Tibial nerve (tissue), 4 donors: ENCODE data around the gene GRXCR1. TPM values are rescaled to one million over a fixed set of nuclear protein-coding genes. Genes with fewer than 3 reads are reported as not detected.

Experiments used
- DNase-seq, 2 donors: peaks; one replicate each; pipeline ENCODE4 v3.0.0-alpha.2; 2019; ENCODE audit warnings: low spot score in 2 of 2
- H3K27ac ChIP-seq, 4 donors: fragments of 200-600 bp; sonication (generic) in 3 of 4; one replicate each; pipeline ENCODE4 v1.5.1; 2017 to 2019; ENCODE audit warnings: mild to moderate bottlenecking in 1 of 4
- H3K27me3 ChIP-seq, 2 donors: fragments of 200-600 bp; sonication (generic) in 1 of 2; one replicate each; pipeline versions ENCODE4 v1.5.1 to v1.6.0; 2017 to 2019
- H3K36me3 ChIP-seq, 3 donors: fragments of 200-600 bp; sonication (generic); one replicate each; pipeline ENCODE4 v1.5.1; 2018 to 2019
- H3K4me1 ChIP-seq, 4 donors: fragments of 200-600 bp; sonication (generic) in 3 of 4; one replicate each; pipeline ENCODE4 v1.5.1; 2017 to 2019
- H3K4me3 ChIP-seq, 4 donors: fragments of 200-600 bp; sonication (generic) in 3 of 4; one replicate each; pipeline ENCODE4 v1.5.1; 2017 to 2019; ENCODE audit warnings: mild to moderate bottlenecking in 1 of 4, moderate library complexity in 1 of 4
- H3K9me3 ChIP-seq, 4 donors: fragments of 200-600 bp; sonication (generic) in 3 of 4; one replicate each; pipeline ENCODE4 v1.5.1; 2017 to 2019
- CTCF ChIP-seq, 5 experiments: fragments of 200-600 bp in 3 of 5; fragments of 450-650 bp in 2 of 5; sonication (generic) in 3 of 5; IDR thresholded peaks; one replicate each; pipeline ENCODE4 v1.5.1; 2016 to 2019; ENCODE audit warnings: antibody characterized with exemption in 5 of 5, mild to moderate bottlenecking in 3 of 5, moderate library complexity in 2 of 5
- EP300 ChIP-seq, 2 donors: sonication (generic); formaldehyde crosslinking; IDR thresholded peaks; one replicate each; pipeline ENCODE4 v1.6.1; 2017; ENCODE audit warnings: antibody characterized with exemption in 2 of 2, mild to moderate bottlenecking in 1 of 2
- POLR2A ChIP-seq, 2 donors: fragments of 450-650 bp; IDR thresholded peaks; one replicate each; pipeline ENCODE4 v1.6.1; 2017; ENCODE audit warnings: antibody characterized with exemption in 2 of 2, mild to moderate bottlenecking in 2 of 2, moderate library complexity in 2 of 2
- WGBS, 2 donors: methylation state at CpG; one replicate each; pipeline ENCODE4 v1.1.5; 2018; 5-methylcytosine and 5-hydroxymethylcytosine counted together
- total RNA-seq, 4 donors: library from RNA; depleted of rRNA; stranded (reverse); fragments of >200 nt; gene quantifications; one replicate each; pipeline ENCODE4 v1.1.0, GENCODE V29; 2016

GRXCR1 gene
- total RNA-seq, 4 donors from 2014 or later: not detected

GRCh38 chr4:42942216-42942615, 49.7 kb downstream of the GRXCR1 start:
- Histone ChIP-seq H3K9me3 (no peaks in the 10 kb centered on the region), H3K4me3 (no peak overlapping the region), H3K27ac (no peak overlapping the region), H3K4me1 (no peaks in the 10 kb centered on the region), H3K36me3 (no peaks in the 10 kb centered on the region), H3K27me3 (no peaks in the 10 kb centered on the region)
- WGBS, 2 donors: 79 to 80% methylated on average over 1 of the region's 1 CpG
- DNase-seq: no peak
- TF ChIP-seq CTCF (IDR thresholded peaks at IDR 0.05): no peak
- no peak for TF ChIP-seq EP300 (IDR thresholded peaks at IDR 0.05)
- no peak for TF ChIP-seq POLR2A (IDR thresholded peaks at IDR 0.05)

GRCh38 chr4:42945874-42946273, 53.4 kb downstream of the GRXCR1 start:
- H3K9me3 ChIP-seq: no peaks in the 10 kb centered on the region
- H3K27ac ChIP-seq: no peak overlapping the region
- no peak overlapping the region for H3K4me3 ChIP-seq
- TF ChIP-seq POLR2A (IDR thresholded peaks at IDR 0.05) (no peak), EP300 (IDR thresholded peaks at IDR 0.05) (no peak), CTCF (IDR thresholded peaks at IDR 0.05) (no peak)
- H3K4me1 ChIP-seq: no peaks in the 10 kb centered on the region
- H3K36me3 ChIP-seq: no peaks in the 10 kb centered on the region
- no peak for DNase-seq
- no peaks in the 10 kb centered on the region for H3K27me3 ChIP-seq
- WGBS, 2 donors: 79 to 86% methylated on average over 2 of the region's 2 CpGs

- TF ChIP-seq CTCF (IDR thresholded peaks at IDR 0.05) (no peak), POLR2A (IDR thresholded peaks at IDR 0.05) (no peak), EP300 (IDR thresholded peaks at IDR 0.05) (no peak)
- DNase-seq: no peak
- Histone ChIP-seq H3K9me3 (no peaks in the 10 kb centered on the region), H3K4me1 (no peaks in the 10 kb centered on the region), H3K27me3 (no peaks in the 10 kb centered on the region), H3K36me3 (no peaks in the 10 kb centered on the region), H3K4me3 (no peak overlapping the region), H3K27ac (no peak overlapping the region)
- 62 to 63% methylated on average over 1 of the region's 1 CpG for whole genome bisulfite sequencing, 2 donors
These were observed 60.8 kb downstream of the GRXCR1 start for GRCh38 chr4:42953321-42953720.

GRCh38 chr4:42954963-42955669, 62.6 kb downstream of the GRXCR1 start:
- Histone ChIP-seq H3K4me1 (no peaks in the 10 kb centered on the region), H3K4me3 (no peak overlapping the region), H3K27ac (no peak overlapping the region), H3K27me3 (no peaks in the 10 kb centered on the region), H3K9me3 (no peaks in the 10 kb centered on the region), H3K36me3 (no peaks in the 10 kb centered on the region)
- WGBS, 2 donors: 78 to 79% methylated on average over 10 of the region's 10 CpGs
- no peak for TF ChIP-seq CTCF (IDR thresholded peaks at IDR 0.05)
- no peak for TF ChIP-seq POLR2A (IDR thresholded peaks at IDR 0.05)
- TF ChIP-seq EP300 (IDR thresholded peaks at IDR 0.05): no peak
- no peak for DNase-seq

- TF ChIP-seq POLR2A (IDR thresholded peaks at IDR 0.05) (no peak), CTCF (IDR thresholded peaks at IDR 0.05) (no peak), EP300 (IDR thresholded peaks at IDR 0.05) (no peak)
- Histone ChIP-seq H3K9me3 (no peaks in the 10 kb centered on the region), H3K36me3 (no peaks in the 10 kb centered on the region), H3K4me1 (no peaks in the 10 kb centered on the region), H3K4me3 (no peak overlapping the region), H3K27me3 (no peaks in the 10 kb centered on the region), H3K27ac (no peak overlapping the region)
- no peak for DNase-seq
- WGBS, 2 donors: 41 to 42% methylated on average over 5 of the region's 5 CpGs
These were observed 63.4 kb downstream of the GRXCR1 start for GRCh38 chr4:42955746-42956505.
